Activated CD4-positive, alpha-beta T cell treated with anti-CD3 and anti-CD28 coated beads, Interleukin-2, amount 50 U/mL, for 24 hours (primary cell): Measurements from ENCODE around the gene NTM.

ENCODE experiments used
- DNase-seq, 2 donors: peaks; one replicate each; pipeline ENCODE4 v3.0.0-alpha.2; 2020; ENCODE audit warnings: low read depth in 1 of 2, low spot score in 1 of 2

The NTM gene

DNA sequence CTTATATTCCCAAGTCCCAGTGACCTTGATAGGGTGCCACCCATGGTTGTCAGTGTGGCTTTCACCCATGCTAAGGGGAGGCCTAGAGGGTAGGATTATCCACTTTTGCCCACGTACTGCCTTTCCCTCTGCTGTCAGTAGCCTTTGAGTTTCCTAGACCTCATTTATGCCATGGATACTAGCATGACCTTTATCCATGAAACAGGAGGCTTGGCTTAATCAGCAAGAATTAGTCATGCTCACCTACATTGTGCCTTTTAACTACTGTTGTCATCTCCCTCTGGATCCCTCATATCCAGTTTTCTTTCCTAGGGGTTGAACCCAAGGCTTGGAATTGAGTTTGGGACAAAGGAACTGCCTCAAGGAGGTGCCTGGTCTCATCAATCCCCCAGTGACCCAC is 716.7 kb downstream of the NTM start:
- no peak for DNase-seq

- no peak for DNase-seq
Observed at GRCh38 chr11:132088551-132088950, 718.1 kb downstream of the NTM start.

DNA sequence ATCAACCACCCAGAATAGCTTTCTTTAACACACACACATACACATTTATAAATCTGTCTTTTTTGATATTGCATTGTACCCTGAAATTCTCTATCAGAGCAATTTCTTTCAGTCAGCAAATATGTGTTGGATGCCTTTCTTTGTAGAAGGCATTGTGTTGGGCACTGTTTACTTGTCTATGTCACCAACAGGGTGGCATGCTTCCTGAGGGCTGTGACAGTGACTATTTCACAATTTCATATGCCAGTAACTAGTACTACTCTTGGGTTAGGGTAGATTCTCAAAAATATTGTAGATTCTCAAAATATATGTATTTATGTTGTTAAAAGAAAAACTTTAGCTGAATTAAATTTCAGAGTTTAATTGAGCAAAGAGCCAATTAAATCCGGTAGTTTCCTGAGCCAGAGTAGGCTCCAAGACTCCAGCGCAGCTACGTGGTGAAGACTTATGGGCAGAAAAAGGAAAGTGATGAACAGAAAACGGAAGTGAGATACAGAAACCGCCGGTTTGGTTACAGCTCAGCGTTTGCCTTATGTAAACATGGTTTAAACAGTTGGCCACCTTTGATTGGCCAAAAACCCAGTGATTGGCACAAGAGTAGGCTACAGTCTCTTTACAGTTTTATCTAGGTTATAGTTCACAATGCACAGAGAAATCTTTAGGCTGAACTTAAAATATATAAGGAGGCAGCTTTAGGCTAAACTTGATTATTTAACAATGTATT is 723.3 kb downstream of the NTM start:
- DNase-seq, result no peak

DNA sequence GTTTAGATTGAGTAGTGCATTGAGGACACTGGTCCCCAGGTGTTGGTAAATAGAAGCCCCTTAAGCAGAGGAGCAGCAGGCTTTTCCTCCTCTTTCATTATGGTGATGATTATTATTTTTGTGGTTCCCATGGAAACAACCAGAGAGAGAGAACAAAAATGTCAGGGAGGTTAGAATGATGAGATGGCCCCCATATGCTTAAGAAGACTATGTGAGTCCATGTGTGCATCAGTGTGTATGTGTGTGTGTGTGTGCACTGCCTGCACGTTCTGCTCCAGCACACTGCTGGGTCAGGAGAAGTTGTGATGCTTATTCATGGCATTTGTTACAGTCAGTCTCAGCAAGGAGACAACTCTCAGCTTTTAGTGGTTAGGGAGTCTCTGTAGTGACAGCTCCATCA is 724.2 kb downstream of the NTM start:
- no peak for DNase-seq

DNA sequence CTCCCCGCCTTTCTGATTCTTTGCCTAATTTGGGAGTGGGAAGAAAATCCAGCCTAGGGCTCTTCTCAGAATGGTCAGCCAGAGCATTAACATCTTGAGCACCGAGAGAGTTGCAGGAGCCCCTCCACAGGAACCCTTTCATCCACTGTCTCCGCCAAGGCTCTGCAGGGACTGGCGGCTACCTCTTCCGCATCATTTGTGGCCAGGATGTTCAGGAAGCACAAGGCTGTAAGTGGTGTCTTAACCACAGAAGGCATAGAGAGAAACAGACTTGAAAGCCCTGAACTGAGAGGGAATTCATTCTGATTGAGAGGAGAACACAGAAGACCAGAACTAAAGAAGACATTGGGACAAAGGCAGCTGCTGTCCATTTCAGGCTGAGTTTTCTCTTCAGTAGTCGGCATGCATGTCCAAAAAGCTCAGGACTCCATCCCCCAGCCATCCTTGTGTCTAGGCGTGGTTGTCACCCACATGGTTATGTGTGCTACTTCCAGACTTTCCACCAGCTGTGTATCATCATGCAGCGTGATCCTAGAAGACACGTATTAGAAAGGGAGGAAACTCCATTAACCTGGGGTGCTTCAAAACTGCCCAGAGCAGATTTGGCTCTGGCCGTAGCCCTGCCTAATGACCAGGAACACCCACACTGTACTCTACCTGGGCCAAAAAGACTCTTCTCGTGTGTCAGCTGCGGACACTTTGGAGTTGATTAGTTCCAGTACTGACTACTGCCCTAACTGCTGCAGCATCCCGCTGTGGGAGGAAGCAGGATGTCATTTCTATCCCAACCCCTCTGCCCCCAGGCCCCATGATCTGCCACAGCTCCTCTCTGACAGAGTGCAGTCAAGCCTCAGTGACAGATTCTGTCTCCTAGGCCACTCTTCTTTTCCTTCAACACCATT is 725.1 kb downstream of the NTM start:
- DNase-seq, result no peak

GRCh38 chr11:132096132-132096825 is 725.9 kb downstream of the NTM start:
- DNase-seq, result no peak

DNA sequence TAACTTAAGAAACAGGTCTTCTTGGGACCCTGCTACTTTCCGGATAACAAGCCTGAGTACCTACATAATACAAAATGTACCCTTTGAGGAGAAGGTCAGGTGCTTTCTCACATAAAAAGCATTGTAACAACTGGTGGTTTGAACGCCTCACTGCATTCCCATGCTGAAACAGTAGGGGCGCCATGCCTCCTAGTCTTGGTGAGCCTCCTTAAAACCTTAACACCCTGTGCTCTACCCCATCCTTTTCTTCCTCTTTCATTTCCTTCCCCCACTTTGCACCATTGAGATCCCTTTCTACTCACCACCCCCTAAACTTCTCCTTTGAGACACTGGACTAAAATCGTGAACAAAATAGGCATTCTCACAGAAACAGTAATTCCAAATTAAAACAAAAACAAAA is 729.3 kb downstream of the NTM start:
- DNase-seq, result no peak

DNA sequence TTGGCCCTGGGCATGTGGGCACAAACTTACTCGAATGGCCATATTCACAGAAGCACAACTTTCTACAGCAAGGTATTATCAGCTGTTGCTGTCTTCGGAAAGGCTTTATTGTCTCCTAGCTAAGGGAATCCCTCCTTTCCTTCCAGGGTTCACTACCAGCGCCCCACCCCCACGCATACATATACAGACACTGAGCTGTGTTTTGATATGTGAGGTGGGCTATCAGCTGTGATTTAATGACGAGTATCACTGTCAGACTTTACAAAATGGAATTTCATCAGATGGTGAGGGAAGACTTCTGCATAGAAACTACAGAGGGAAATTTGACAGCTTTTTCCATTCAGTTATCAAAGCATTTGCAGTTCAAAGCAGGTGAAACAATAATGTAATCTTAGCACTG is 730.2 kb downstream of the NTM start:
- no peak for DNase-seq

DNA sequence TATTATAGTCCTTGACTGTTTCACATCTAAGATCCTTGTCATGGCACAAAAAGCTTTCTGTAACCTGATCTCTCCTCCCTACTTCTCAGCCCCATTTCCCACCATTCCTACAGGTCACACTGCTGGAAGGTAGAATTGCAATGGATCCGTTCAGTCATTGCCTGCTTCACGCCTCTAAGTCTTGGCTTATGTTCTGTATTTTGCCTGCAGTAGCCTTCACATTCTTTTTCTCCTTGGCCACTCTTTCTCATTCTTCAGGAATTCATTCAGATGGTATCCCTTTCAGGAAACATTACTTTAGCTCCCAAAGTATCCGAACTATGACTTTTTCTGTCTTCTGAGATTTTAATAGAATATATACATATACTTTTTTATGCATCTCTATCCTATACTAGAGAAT is 731.5 kb downstream of the NTM start:
- no peak for DNase-seq

- DNase-seq, result no peak
Observed at GRCh38 chr11:132103021-132103420, 732.6 kb downstream of the NTM start.

DNA sequence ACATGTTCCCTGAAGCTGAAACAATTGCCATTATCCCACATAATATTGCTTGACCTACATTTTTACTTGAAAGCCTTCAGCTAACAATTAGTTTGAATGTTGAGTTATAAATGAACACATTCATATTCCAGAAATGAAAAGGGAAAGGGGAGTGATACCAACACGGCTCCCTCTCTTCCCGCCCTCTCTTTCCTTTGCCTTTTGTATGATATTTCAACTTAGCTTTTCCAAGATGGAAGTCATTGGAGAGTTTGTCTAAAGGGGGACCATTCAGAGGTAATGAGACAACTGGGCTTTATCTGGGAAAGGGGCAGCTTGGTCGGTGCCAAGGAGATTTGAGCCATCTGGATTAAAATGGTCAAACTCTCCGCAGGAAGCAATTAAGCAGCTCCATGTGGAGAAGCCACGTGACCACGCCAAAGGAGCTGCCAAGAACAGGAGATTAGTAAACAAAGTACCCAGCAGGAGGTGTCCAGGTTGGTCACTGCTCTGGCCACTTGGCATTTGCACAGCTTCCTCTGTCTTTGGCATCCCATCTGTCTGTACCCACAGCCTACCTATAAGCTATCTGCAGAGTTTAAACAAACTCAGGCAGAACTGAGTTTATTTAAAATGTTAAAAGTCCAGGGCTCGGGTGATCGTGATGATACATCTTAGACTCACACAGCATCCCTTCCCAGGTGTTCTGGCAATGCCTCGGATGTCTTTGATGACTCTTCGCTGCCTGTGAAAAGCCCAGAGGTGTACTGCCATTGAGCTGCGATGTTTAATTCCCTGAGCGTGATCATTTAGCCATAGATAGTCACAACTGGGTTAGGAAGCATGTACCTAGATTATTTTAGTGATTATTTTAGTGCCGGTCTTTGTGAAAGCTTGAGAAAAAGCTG is 735.9 kb downstream of the NTM start:
- DNase-seq, result no peak

DNA sequence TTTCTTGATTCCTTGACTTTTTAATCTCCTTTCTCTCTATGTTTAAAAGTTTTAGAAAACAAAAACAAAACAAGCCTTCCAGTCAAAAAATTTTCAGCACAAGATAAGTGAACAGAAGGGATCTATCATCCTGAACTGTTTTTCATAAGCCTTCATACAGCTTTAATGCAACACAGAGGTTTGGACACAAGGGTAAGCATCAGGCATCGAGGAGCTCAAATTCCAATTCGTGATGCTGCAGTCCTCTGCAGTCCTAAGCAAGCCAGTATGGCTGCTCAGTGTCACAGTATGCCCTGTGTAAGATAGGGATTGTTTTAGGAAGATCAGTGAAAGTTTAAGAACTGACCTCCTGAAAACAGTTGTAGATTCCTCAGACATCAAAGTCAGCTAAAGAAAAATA is 740.9 kb downstream of the NTM start:
- no peak for DNase-seq

DNA sequence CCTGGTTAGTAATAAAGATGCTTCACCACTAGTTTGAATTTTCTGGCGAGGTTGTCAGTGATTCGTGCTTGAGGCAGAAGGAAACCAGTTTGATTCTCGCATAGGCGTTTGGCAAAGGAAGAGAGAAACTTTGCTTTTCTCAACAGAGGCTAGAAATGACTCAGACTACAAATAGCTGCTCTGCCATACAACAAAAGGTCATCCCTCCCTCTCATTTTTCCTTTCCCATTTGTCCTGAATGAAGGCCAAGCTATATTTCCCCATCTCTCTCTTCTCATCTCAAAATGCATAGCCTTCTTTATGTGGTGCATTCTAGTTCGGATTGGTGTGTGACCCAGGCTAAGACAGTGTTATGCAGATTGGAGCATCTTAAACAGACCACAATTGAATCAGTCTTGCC is 741.4 kb downstream of the NTM start:
- DNase-seq, result no peak

DNA sequence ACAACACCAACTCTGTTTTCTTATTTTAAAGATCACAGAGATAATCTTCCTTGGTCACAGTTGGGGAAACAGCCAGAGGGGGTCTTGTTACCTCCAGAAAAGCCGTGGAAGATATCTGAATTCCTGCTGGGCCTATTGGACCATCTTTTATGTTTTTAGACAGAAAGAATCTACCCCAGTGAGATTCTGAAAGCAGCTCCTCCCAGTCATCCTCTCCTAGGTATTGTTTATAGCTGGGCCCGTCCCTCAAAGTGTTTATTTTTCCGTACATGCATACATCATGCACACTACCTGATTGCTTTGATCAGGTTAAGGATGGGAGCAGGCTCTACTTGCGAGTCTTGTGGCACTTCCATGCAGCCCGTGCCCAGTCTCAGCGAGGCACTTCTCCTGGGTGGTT is 742.4 kb downstream of the NTM start:
- no peak for DNase-seq

DNA sequence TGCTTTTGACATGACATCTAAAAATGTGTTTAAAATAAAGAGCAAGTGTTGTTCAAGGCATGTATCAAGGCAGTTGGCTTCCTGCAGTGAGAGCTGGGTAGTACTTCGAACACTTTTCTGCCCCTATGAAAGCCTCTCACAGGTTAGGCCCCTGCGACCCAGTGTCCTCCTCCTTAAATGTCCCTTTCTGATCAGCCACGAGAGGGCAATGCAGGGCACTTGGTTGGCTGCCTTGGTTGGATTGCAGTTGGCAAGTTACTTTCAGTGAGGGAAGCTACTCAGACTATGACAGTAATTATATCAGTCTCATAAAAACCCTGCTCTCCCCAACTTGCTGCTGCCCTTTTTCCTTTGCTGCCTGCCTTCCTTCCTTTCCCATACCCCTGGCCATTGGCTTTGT is 743.8 kb downstream of the NTM start:
- DNase-seq, result no peak

GRCh38 chr11:132114743-132115142 is 744.3 kb downstream of the NTM start:
- DNase-seq, result no peak

- no peak for DNase-seq
Observed at GRCh38 chr11:132115454-132115853, 745.0 kb downstream of the NTM start.

GRCh38 chr11:132116516-132116915 is 746.1 kb downstream of the NTM start:
- DNase-seq, result no peak

GRCh38 chr11:132118661-132119060 is 748.2 kb downstream of the NTM start:
- no peak for DNase-seq

- no peak for DNase-seq
Observed at GRCh38 chr11:132119573-132119972, 749.2 kb downstream of the NTM start.

DNA sequence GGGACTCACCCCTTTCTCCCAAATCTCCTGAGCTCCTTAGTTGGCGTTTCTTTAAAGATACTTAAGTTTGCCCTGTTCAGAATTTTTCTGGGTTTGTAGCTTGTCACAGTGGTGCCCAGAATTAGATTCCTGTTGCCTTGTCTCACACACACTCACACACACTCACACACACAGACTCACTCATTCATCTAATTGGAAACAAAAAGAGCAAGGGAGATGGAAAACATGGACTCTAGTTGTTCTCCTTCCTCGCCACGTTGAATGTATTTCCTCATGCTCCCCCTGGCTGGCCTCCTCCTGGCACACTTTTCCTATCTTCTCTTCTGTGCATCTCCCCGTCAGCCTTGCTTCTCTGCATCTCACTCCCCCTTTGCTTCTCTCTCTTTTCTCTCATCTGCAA is 752.3 kb downstream of the NTM start:
- no peak for DNase-seq
